VCaP (cell line): Measurements from ENCODE around the gene OR5T2.
"Not testable (repeated sequence)": the region's sequence is repeated elsewhere in the genome, so short reads cannot be mapped to it uniquely, and the experiment has no call there.

Source experiments
- H3K27ac ChIP-seq: fragments of 450-650 bp; 2 replicates; pipeline ENCODE4 v1.5.1; 2017
- TF ChIP-seq, protein P1 (sequence below): fragments of 450-650 bp; conservative IDR thresholded peaks from 2 replicates; pipeline ENCODE4 v1.5.1; 2017; ENCODE audit warnings: mild to moderate bottlenecking, moderate library complexity

Gene OR5T2

DNA sequence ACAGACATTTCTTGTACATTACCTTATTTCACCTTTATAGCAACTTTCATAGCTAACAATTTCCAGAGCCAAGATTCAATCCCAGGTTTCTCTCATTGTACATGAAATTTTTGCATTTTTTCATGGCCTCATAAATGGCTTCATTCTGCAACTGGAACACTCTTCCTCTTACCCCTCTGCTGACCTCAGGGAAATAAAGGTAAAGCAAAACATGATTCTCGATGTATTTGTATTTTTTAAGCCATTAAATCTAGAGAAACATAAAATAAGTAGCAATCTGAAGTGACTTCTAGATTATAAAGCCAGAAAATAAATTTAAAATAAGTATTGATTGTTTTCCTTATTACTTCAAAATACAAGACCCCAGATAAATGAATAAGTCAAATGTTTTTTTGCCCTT is at the start of gene OR5T2:
Gene OR5T2, minus strand, starts transcription at position 101 of the 400 bp plus-strand sequence. CDS start 1,193 bp downstream, outside the sequence.
- no peak within 1 kb of the TSS for H3K27ac ChIP-seq
- TF ChIP-seq, protein P1, sequence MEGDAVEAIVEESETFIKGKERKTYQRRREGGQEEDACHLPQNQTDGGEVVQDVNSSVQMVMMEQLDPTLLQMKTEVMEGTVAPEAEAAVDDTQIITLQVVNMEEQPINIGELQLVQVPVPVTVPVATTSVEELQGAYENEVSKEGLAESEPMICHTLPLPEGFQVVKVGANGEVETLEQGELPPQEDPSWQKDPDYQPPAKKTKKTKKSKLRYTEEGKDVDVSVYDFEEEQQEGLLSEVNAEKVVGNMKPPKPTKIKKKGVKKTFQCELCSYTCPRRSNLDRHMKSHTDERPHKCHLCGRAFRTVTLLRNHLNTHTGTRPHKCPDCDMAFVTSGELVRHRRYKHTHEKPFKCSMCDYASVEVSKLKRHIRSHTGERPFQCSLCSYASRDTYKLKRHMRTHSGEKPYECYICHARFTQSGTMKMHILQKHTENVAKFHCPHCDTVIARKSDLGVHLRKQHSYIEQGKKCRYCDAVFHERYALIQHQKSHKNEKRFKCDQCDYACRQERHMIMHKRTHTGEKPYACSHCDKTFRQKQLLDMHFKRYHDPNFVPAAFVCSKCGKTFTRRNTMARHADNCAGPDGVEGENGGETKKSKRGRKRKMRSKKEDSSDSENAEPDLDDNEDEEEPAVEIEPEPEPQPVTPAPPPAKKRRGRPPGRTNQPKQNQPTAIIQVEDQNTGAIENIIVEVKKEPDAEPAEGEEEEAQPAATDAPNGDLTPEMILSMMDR: no peak

DNA sequence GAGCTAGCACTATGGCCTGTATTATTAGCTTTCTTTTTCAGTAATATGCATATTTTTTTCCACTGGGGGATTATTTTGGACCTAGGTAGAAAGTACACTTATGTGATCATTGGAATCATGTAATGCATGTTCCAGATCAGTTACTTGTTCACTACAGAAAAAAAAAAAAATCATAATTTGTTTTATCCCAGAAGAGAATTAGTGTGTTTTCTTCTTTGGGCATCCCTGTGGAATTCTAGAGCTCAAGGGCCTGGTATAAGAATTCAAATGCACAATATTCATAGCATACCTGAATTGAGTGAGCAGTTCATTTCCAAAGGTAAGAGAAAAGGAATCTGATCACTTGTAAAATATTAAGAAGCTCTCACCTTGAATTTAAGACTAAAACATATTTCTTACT is 39.8 kb upstream of the OR5T2 start, which contains the start of gene OR5T1:
Gene OR5T1, plus strand, starts transcription at position 301 of the 400 bp plus-strand sequence. CDS start 1,485 bp downstream, outside the sequence.
- TF ChIP-seq, protein P1: no peak
- no peak within 1 kb of the TSS for H3K27ac ChIP-seq

DNA sequence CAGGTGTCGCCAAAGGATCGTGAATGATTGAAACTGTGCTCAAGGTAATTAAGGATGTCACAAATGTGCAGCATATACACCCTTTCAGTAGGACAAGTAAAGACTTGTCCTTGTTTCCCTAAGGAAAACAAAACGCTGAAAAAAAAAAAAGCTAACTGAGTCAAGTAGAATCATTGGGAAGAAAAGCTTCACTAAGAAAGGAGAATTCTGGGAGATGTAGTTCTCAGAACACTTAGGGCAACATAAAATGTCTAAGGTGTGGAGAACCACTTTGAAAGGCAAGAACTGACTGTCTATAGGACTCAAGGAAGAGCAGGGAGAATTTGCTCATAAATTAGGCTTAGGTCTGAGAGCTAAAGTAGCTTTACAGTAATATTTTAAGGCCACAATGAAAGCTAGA is 37.0 kb upstream of the OR5T2 start:
- TF ChIP-seq, protein P1: no peak
- no peak overlapping the region for H3K27ac ChIP-seq

DNA sequence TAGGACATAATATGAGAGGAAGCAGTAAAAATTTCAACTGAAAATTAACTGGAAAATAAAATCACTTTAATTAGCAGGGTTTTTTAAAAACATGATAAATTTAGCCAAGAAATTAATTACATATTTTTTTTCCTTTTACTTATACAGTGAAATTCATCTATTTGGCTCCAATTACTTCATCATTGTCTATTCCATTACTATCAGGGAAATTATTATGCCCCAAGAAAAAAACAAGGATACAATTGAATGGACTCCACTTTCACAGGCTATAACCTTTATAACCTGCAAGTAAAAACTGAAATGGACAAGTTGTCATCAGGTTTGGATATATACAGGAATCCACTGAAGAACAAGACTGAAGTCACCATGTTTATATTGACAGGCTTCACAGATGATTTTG is 17.9 kb upstream of the OR5T2 start, which contains the start of gene OR5T3:
Gene OR5T3, plus strand, starts transcription at position 301 of the 400 bp plus-strand sequence. Its CDS starts 0 bp downstream, at position 301.
- TF ChIP-seq, protein P1: no peak

DNA sequence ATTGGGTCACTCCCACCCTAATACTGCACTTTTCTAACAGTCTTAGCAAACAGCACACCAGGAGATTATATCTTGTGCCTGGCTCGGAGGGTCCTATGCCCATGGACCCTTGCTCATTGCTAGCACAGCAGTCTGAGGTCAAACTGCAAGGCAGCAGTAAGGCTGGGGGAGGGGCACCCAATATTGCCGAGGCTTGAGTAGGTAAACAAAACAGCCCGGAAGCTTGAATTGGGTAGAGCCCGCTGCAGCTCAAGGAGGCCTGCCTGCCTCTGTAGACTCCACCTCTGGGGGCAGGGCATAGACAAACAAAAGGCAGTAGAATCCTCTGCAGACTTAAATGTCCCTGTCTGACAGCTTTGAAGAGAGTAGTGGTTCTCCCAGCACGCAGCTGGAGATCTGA is 14.3 kb downstream of the OR5T2 start:
- not testable (repeated sequence) for H3K27ac ChIP-seq

More for the DNA sequence above, 17.9 kb upstream of the OR5T2 start, which contains the start of gene OR5T3:
- H3K27ac ChIP-seq: no peak within 1 kb of the TSS

- no peak overlapping the region for H3K27ac ChIP-seq
- TF ChIP-seq, protein P1: no peak
Observed at GRCh38 chr11:56214537-56214936, 19.5 kb downstream of the OR5T2 start.

- TF ChIP-seq, protein P1: no peak
Observed at GRCh38 chr11:56207790-56208189, 26.3 kb downstream of the OR5T2 start.

DNA sequence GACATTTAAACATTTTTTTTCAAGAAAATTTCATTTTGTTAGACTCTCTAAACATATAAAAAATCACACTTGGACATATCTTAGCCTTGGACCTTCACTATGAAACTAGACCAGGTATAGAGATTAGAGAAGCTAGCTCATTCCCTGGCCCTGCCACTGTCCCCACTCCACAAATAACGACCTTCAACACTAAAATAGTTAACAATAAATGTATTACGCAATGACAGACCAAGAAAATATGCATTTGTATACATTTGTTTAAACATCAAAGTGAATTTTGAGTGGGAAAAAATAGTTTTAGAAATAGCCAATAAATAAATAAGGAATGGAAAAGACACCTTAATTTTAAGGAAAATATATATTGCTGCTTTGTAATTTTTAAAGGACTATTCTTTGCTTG is 36.7 kb downstream of the OR5T2 start:
- TF ChIP-seq, protein P1: no peak
- H3K27ac ChIP-seq: no peak overlapping the region

More at GRCh38 chr11:56207790-56208189, 26.3 kb downstream of the OR5T2 start:
- H3K27ac ChIP-seq: no peak overlapping the region
